Breast epithelium (tissue), 4 donors: ENCODE results near the gene SIL1. TPM values are rescaled to one million over a fixed set of nuclear protein-coding genes. Genes with fewer than 3 reads are reported as not detected.

ENCODE experiments used
- DNase-seq, 2 donors: peaks; one replicate each; pipeline ENCODE4 v3.0.0-alpha.2; 2019; ENCODE audit warnings: low spot score in 2 of 2
- H3K27ac ChIP-seq, 2 donors: fragments of 200-600 bp; sonication (generic) in 1 of 2; one replicate each; pipeline ENCODE4 v1.5.1; 2016 to 2019; ENCODE audit warnings: mild to moderate bottlenecking in 1 of 2
- H3K27me3 ChIP-seq, 2 donors: fragments of 200-600 bp; sonication (generic) in 1 of 2; one replicate each; pipeline versions ENCODE4 v1.5.1 to v1.6.0; 2017 to 2019; ENCODE audit warnings: control low read depth in 1 of 2, mild to moderate bottlenecking in 1 of 2
- H3K36me3 ChIP-seq: fragments of 200-600 bp; one replicate; pipeline ENCODE4 v1.5.1; 2019
- H3K4me1 ChIP-seq, 2 donors: fragments of 200-600 bp; sonication (generic); one replicate each; pipeline ENCODE4 v1.5.1; 2016 to 2019; ENCODE audit warnings: control low read depth in 1 of 2
- H3K4me3 ChIP-seq, 3 donors: fragments of 200-600 bp; sonication (generic); 1 replicate in 2 of 3; 2 replicates in 1 of 3; pipeline ENCODE4 v1.5.1; 2016 to 2019; ENCODE audit warnings: mild to moderate bottlenecking in 3 of 3, moderate library complexity in 2 of 3
- H3K9me3 ChIP-seq, 2 donors: fragments of 200-600 bp; sonication (generic) in 1 of 2; one replicate each; pipeline ENCODE4 v1.5.1; 2016 to 2019; ENCODE audit warnings: control low read depth in 1 of 2
- CTCF ChIP-seq, 3 donors: fragments of 450-650 bp; IDR thresholded peaks; one replicate each; pipeline ENCODE4 v1.5.1; 2016 to 2017; ENCODE audit warnings: antibody characterized with exemption in 3 of 3, mild to moderate bottlenecking in 3 of 3, moderate library complexity in 3 of 3
- POLR2A ChIP-seq: fragments of 450-650 bp; IDR thresholded peaks from one replicate; pipeline ENCODE4 v1.6.1; 2016; ENCODE audit warnings: antibody characterized with exemption, mild to moderate bottlenecking, moderate library complexity
- POLR2AphosphoS5 ChIP-seq, 3 donors: sonication (generic); formaldehyde crosslinking; IDR thresholded peaks; one replicate each; pipeline ENCODE4 v1.6.1; 2017; ENCODE audit warnings: antibody characterized with exemption in 3 of 3
- intact Hi-C: fragments of 100-400 bp; cut with DNase I; formaldehyde crosslinking; loops from one replicate; pipeline ENCODE4 v1.15.1; 2023; ENCODE audit warnings: low total_unique reads
- total RNA-seq, 3 donors: library from RNA; depleted of rRNA; stranded (reverse); fragments of >200 nt; gene quantifications; one replicate each; pipeline ENCODE4 v1.1.0, GENCODE V29; 2016

SIL1 gene
- total RNA-seq, 3 donors from 2014 or later: 29.9 to 63.9 (median 48.2) TPM

GRCh38 chr5:138974227-138975063 lies 223.7 kb downstream of the SIL1 start:
- Histone ChIP-seq H3K36me3 (no peaks in the 10 kb centered on the region), H3K4me1 (no peaks in the 10 kb centered on the region), H3K27me3 (no peaks in the 10 kb centered on the region), H3K4me3 (no peak overlapping the region), H3K9me3 (no peaks in the 10 kb centered on the region), H3K27ac (peak overlapping the region; percentile 52 to 76)
- DNase-seq: no peak
- intact Hi-C loops: no loop called here
- TF ChIP-seq POLR2A (no peak), POLR2AphosphoS5 (IDR thresholded peaks at IDR 0.05) (no peak), CTCF (IDR thresholded peaks at IDR 0.05) (no peak)

- DNase-seq: no peak
- no peaks in the 10 kb centered on the region for H3K9me3 ChIP-seq
- no peak overlapping the region for H3K27ac ChIP-seq
- no peaks in the 10 kb centered on the region for H3K36me3 ChIP-seq
- H3K27me3 ChIP-seq: no peaks in the 10 kb centered on the region
- no peaks in the 10 kb centered on the region for H3K4me1 ChIP-seq
- TF ChIP-seq CTCF (IDR thresholded peaks at IDR 0.05) (no peak), POLR2A (no peak), POLR2AphosphoS5 (IDR thresholded peaks at IDR 0.05) (no peak)
- H3K4me3 ChIP-seq: no peak overlapping the region
- intact Hi-C loops: no loop called here
Observed at GRCh38 chr5:138972836-138973235, 225.3 kb downstream of the SIL1 start.

- TF ChIP-seq POLR2AphosphoS5 (IDR thresholded peaks at IDR 0.05) (no peak), CTCF (IDR thresholded peaks at IDR 0.05) (no peak), POLR2A (no peak)
- Histone ChIP-seq H3K4me1 (no peaks in the 10 kb centered on the region), H3K9me3 (no peaks in the 10 kb centered on the region), H3K4me3 (no peak overlapping the region), H3K27ac (no peak overlapping the region), H3K27me3 (no peaks in the 10 kb centered on the region), H3K36me3 (no peaks in the 10 kb centered on the region)
- intact Hi-C loops: no loop called here
- DNase-seq: no peak
Observed at GRCh38 chr5:138972230-138972629, 225.9 kb downstream of the SIL1 start.

GRCh38 chr5:138969323-138970002 lies 228.7 kb downstream of the SIL1 start:
- H3K27ac ChIP-seq: no peak overlapping the region
- H3K9me3 ChIP-seq: no peaks in the 10 kb centered on the region
- no peak for DNase-seq
- intact Hi-C loops: no loop called here
- no peaks in the 10 kb centered on the region for H3K27me3 ChIP-seq
- no peaks in the 10 kb centered on the region for H3K36me3 ChIP-seq
- TF ChIP-seq POLR2AphosphoS5 (IDR thresholded peaks at IDR 0.05) (no peak), POLR2A (no peak), CTCF (IDR thresholded peaks at IDR 0.05) (no peak)
- no peak overlapping the region for H3K4me3 ChIP-seq
- no peaks in the 10 kb centered on the region for H3K4me1 ChIP-seq

GRCh38 chr5:138968601-138969000 lies 229.6 kb downstream of the SIL1 start:
- Histone ChIP-seq H3K4me1 (no peaks in the 10 kb centered on the region), H3K4me3 (no peak overlapping the region), H3K27ac (no peak overlapping the region), H3K36me3 (no peaks in the 10 kb centered on the region), H3K27me3 (no peaks in the 10 kb centered on the region), H3K9me3 (no peaks in the 10 kb centered on the region)
- no peak for TF ChIP-seq POLR2A
- TF ChIP-seq POLR2AphosphoS5 (IDR thresholded peaks at IDR 0.05): no peak
- TF ChIP-seq CTCF (IDR thresholded peaks at IDR 0.05): no peak
- DNase-seq: no peak
- intact Hi-C loops: no loop called here
